Fibroblast of peridontal ligament (primary cell): Measurements from ENCODE around the gene HMGB1.

Experiments used
- DNase-seq: peaks from one replicate; pipeline ENCODE4 v3.0.0-alpha.2; 2010; ENCODE audit errors: extremely low read depth

Gene HMGB1

GRCh38 chr13:30429721-30430694, 35.7 kb downstream of the HMGB1 start:
- peak; percentile 86 for DNase-seq

- DNase-seq, result no peak
Measured at GRCh38 chr13:30429235-30429634, 36.5 kb downstream of the HMGB1 start.

- DNase-seq, result no peak
Measured at GRCh38 chr13:30423891-30424290, 41.8 kb downstream of the HMGB1 start.

GRCh38 chr13:30422054-30422839, 43.5 kb downstream of the HMGB1 start, which contains the start of gene UBE2L5:
Gene UBE2L5, plus strand, starts transcription at chr13:30422493. Its CDS starts 5,498 bp downstream, at chr13:30427991.
- peak; percentile 55 for DNase-seq

- DNase-seq, result peak; percentile 88
Measured at GRCh38 chr13:30421093-30422053, 44.4 kb downstream of the HMGB1 start.

- no peak for DNase-seq
Measured at GRCh38 chr13:30418717-30419459, 46.8 kb downstream of the HMGB1 start.

GRCh38 chr13:30418075-30418716, 47.5 kb downstream of the HMGB1 start:
- no peak for DNase-seq

- DNase-seq, result no peak
Measured at GRCh38 chr13:30416471-30416870, 49.3 kb downstream of the HMGB1 start.

- no peak for DNase-seq
Measured at GRCh38 chr13:30415430-30416030, 50.2 kb downstream of the HMGB1 start.

- no peak for DNase-seq
Measured at GRCh38 chr13:30413842-30414241, 51.9 kb downstream of the HMGB1 start.

GRCh38 chr13:30412346-30412745, 53.4 kb downstream of the HMGB1 start:
- no peak for DNase-seq

GRCh38 chr13:30410705-30411125, 55.0 kb downstream of the HMGB1 start:
- DNase-seq, result no peak

GRCh38 chr13:30409886-30410704, 55.6 kb downstream of the HMGB1 start:
- DNase-seq, result peak; percentile 78

- DNase-seq, result peak; percentile 81
Measured at GRCh38 chr13:30408319-30409101, 57.2 kb downstream of the HMGB1 start.

- no peak for DNase-seq
Measured at GRCh38 chr13:30406779-30407416, 58.8 kb downstream of the HMGB1 start.
